ENCODE data around the gene DNAJB8.

Gene DNAJB8

DNA sequence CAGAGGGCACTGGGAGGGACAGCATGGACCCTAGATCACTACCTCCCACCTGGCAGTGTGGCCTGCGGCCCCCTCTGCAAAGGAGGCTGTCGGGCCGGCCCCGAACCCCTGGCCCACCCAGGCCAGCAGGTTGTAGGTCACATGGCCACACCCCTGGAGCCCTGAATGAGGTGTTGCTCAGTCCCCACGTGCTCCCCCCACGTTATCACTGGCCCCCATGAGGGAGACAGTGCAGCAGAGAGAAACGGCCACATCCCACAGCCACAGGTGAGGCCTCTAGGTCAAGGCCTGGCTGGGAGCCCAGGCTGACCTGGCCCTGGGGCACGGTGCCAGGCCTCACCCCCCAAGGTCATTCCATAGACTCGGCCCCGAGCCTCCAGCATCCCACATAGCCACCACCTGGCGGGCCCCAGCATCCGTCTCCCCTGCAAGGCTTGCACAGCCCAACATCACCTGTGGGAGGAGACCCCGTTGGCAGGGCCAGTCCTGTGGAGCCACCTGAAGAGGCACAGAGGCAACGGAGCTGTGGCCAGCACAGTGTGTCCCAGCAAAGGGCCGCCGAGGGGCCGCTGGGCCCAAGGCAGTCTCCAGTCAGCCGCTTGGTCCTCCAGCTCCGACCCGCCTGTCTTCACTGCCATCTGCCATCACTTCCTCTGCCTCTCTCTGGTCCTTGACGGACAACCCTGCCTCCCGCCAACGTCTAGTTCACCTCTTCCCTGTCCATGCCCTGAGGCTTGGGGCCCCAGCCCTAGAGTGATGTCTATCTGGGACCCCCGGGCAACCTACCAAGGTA is 53.1 kb downstream of the DNAJB8 start:
- H3K4me3 ChIP-seq (ENCODE audit: low read depth, low read length) = no peak overlapping the region
- TF ChIP-seq, protein P1, sequence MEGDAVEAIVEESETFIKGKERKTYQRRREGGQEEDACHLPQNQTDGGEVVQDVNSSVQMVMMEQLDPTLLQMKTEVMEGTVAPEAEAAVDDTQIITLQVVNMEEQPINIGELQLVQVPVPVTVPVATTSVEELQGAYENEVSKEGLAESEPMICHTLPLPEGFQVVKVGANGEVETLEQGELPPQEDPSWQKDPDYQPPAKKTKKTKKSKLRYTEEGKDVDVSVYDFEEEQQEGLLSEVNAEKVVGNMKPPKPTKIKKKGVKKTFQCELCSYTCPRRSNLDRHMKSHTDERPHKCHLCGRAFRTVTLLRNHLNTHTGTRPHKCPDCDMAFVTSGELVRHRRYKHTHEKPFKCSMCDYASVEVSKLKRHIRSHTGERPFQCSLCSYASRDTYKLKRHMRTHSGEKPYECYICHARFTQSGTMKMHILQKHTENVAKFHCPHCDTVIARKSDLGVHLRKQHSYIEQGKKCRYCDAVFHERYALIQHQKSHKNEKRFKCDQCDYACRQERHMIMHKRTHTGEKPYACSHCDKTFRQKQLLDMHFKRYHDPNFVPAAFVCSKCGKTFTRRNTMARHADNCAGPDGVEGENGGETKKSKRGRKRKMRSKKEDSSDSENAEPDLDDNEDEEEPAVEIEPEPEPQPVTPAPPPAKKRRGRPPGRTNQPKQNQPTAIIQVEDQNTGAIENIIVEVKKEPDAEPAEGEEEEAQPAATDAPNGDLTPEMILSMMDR (IDR thresholded peaks at IDR 0.05; ENCODE audit: low read depth, low read length, missing control alignments) = no peak
- no peak for DNase-seq (ENCODE audit: low read depth)

DNA sequence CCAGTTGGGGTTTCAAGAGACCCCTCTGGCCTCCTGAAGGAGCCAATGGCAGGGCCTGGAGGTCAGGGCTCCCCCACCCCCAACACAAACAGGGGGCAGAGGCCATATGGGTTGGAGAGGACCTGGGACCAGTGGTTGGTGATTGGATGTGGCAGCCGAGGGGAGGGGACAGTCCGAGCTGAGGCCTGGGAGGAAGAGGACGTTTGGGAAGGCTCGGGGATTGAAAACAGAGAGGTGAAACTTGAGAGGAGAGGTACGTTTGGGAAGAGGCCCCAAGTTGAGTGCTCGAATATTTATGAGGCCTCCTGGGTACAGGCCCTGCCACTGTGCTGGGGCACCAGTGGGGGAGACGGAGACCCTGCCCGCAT is 53.7 kb downstream of the DNAJB8 start:
- H3K4me3 ChIP-seq (ENCODE audit: low read depth, low read length) = no peak overlapping the region
- DNase-seq (ENCODE audit: low read depth) = no peak
- TF ChIP-seq, protein P1 (IDR thresholded peaks at IDR 0.05; ENCODE audit: low read depth, low read length, missing control alignments) = no peak
